NCI-H2029 treated with DMSO at 0.1 percent for 48 hours (cell line): ENCODE data around the gene TLE1.
"Not testable (repeated sequence)": the region's sequence is repeated elsewhere in the genome, so short reads cannot be mapped to it uniquely, and the experiment has no call there.

Source experiments
- DNase-seq: peaks from one replicate; lab custom pipeline; 2025; lab: John Stamatoyannopoulos, UW

Gene TLE1

DNA sequence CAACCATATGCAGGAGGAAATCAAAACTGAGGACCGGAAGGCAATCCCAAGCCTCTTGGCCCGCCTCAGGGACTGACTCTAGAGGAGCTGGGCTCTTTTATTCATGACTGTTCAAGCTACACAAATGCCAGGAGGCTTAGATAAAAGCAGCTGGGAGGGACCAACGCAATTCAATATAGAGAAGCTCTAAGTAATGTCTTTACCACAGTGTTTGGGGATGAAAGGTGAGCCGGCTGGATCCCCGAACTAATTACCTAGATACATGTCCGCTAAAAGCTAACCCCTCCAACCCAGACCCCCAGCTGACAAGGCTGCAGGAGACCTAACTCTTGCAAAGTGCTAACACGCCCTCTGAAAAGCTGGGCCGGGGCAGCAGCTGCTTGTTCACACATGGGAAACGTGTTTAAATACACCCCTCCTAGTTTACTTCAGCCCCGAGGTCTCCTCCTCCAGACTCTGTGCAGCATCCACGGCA is 67.5 kb downstream of the TLE1 start:
- no peak for DNase-seq

DNA sequence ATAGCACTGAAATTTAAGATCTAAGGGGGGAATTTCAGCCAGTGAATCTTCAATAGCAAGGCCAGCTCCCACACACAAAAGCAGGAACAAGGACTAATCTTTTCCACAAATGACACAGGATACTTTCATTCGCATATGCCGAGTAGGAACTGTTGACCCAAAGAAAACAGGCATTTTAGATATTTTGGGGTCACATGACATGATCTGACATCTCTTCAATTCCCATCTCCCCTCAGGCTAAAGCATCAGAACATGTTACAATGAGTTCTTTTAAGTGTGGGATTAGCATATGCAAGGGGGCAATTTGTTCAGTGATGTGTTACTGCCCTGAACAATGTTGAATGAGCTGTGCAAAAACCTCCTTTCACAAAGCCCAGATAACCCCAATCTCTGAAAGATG is 68.2 kb downstream of the TLE1 start:
- no peak for DNase-seq

DNA sequence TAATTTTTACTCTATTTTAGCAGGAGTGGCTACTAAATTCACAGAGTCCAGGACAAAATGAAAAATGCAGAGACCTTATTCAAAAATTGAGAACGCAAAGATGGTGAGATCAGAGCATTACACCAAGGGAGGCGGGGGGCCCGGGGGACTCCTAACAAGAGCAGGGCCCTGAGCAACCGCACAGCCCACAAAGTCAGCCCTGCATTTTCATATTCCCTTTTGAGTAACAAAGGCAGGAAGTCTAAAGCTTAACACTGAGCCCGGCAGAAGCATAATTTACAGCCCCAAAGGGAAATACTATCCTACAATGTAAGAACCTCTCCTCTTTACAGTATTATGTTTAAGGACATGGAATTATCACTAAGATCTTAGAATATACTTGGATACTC is 69.4 kb downstream of the TLE1 start:
- no peak for DNase-seq

DNA sequence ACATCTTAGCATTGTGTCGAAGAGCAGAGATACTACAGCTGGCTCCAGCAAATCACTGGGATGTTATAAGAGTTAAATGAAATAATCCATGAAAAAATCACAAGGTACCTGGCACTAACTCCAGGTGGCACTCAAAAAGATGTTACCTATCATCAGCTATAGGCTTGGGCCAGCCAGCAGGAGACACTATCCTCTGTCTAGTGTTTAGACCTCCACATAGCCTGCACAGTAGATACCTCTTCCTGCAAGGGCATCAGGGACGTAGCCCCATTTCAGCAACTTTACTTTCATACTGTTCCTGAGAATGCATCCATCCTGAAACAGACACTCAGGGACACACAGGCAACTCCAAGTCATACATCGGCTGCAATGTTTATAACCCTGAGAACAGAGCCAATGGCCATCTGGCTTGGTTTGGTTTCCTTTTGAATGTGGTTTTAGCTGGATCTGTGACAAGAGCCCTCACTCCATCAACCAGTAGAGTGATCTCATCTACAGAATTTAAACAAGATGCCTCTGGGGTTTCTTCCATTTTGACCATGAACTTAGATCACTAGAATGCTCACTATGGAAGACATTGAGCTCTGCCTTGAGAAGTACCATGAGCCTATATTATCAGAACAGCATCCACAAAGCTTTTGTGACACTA is 69.9 kb downstream of the TLE1 start:
- peak; percentile 56 for DNase-seq

DNA sequence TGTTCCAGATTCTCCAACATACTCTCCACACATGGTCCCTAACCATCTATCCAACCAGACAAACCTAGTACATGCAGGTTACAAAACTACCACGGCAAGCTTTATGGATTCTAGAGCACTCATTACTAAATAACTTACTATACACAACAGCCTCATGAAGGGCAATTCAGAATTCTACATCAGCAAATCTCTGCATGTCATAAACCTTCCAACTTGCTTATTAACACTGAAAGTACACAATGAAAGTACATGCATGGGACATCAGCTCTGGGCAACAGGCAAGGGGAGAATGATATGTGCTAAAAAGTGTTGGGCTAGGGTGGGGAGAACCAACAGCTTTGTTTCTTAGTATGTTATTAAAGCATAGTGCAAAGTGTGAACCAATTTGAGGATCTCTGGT is 70.4 kb downstream of the TLE1 start:
- DNase-seq: no peak

DNA sequence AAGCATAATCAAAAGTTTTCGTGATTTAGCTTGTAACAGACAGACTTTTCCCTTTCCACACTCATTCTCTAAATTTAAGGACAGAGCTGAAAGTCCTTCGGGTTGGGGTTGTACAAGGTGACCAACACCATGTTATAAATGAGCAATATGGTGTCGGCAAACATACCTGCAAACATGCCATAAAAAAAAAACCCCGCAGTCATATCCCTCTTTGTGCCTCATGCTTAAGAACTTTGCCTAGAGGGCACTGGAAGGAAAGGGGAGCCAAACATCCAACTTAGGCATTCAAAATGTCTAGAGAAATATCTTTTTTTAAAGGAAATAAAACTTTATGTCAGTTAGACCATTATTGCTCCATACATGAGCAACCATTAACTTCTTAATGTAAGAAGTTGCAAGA is 73.2 kb downstream of the TLE1 start:
- no peak for DNase-seq

DNA sequence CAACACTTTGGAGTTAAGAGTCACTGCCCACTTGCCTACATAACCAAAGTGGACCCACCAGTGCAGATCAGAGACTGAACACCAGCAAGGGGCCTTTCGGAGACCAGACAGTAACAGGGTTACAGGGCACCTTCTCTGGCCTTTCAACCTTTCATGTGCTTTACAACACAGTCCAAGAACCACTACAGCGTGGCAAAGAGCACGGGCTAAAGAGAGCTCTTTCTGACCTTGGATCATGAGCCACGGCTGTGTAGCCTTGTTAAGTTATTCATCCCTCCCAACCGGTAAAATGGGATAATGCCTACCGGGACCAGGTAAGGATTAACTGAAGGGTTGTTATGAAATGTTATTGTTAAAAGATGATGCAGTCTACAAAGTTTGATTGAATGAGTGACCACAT is 75.0 kb downstream of the TLE1 start:
- DNase-seq: no peak

DNA sequence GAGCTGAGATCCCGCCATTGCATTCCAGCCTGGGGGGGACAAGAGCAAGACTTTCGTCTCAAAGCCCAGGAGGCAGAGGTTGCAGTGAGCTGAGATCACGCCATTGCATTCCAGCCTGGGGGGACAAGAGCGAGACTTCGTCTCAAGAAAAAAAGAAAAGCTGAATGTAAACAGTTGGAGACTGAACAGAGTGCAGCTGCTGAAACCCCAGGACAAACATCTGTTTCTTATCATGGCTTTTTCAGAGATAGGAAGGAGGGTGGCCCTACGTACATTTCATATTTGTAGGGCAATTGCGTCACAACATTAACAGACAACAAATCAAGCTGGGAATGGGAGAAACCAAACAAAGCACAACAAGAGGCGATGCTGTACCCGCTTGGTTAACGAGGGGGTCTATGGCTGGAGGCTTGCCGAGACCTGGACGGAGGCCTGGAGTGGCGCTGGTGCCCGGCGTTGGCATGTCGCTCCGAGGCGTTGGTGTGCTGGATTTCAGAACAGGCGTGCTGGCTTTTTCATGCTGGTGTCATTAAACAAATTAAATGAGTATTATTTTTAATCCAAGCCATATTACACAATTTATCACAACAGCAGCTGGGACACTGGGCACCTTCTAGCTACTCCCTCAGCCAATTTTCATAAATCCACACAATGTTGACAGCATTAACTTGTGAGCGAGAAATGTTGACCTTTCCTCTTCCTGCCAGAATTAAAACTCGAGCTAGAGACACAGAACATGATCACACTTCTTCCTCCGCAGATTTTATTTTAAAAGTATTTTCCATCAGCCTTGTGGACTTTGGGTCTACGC is 76.1 kb downstream of the TLE1 start:
- no peak for DNase-seq

DNA sequence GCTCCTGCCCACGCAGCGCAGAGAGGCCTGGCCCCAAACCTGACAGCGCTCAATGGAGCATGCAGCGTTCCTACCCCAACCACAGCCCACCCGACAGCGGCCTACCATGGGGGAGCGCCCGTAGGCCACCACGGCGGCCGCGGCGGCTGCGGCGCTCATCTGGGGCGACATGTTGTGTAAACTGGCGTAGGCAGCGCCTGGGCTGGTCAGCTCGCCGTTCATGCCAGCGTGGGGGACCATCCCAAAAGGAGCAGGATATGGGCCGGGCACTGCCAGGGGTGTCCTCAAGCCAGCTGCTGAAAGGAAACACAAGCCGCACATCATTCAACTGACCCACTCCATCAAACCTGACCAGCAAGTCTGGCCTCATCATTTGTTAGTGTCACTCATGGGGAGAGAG is 77.7 kb downstream of the TLE1 start:
- DNase-seq: no peak

DNA sequence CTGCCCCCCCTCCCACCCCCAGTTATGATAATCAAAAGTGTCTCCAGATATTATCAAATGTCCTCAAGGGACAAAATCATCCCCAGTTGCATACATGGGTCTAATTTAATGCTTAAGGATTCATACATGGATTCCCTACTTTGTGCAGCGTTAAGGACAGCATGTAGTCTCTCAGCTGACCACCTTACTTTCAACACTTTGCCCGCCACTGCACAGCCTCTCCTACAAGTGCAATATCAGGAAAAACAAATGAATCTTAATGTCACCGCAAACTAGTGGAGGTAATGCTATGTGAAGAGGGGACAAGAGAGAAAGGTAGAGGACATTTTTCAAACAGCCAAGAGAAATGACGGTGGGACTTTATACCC is 78.6 kb downstream of the TLE1 start:
- no peak for DNase-seq

DNA sequence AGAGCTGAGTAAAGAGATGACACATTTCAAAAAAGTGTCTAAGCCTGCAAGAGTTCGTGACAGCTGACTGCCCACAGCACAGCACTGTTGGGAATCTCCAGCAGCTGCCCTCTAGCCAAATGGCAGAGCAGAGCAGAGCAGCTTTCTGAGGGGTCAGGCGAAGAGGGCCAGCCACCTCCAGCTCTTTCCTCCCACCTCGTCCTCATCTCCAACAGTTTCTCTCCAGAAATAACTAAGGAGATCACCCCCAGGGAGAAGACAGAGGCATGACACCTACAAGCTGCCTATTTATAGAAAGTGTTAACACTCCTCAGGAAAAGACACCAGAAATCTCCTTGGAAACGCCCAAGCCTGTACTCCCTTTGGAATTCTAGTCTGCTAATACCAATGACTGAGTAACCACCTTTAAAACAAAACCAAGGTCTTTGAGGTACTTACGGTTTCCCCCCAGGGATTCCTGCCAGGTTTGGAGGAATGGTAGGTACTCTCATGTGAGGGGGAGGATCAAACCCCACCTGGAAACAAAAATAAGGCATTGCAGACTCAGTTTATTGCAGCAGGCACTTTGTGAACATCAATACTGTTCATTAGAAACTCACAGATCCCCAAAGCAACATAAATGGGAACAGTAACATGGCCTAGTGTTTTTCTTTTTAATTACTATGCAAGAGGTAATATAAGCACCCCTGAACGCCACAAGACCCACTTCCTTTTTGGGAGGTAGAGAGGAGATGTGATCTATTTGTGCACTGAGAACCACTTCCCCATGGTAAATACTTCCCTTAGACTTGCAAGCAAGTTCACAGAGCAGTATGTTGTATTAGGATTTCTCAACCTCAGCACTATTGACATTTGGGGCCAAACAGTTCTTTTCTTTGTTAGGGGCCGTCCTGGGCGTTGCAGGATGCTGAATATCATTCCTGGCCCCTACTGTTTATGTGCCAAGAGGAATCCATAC is 79.3 kb downstream of the TLE1 start:
- DNase-seq: no peak

DNA sequence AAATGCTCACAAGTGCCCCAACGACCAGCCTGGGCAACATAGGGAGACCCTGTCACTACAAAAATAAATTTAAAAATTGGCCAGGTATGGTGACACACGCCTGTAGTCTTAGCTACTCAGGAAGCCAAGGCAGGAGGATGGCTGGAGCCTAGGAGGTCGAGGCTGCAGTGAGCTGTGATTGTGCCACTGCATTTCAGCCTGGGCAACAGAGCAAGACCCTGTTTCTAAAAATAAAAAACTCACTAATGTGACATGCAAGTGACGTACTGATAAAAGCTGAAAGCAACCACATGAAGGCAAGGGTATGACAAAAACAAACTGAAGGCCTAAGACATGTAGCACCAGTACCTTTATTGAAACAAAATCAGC is 81.1 kb downstream of the TLE1 start:
- DNase-seq: no peak

DNA sequence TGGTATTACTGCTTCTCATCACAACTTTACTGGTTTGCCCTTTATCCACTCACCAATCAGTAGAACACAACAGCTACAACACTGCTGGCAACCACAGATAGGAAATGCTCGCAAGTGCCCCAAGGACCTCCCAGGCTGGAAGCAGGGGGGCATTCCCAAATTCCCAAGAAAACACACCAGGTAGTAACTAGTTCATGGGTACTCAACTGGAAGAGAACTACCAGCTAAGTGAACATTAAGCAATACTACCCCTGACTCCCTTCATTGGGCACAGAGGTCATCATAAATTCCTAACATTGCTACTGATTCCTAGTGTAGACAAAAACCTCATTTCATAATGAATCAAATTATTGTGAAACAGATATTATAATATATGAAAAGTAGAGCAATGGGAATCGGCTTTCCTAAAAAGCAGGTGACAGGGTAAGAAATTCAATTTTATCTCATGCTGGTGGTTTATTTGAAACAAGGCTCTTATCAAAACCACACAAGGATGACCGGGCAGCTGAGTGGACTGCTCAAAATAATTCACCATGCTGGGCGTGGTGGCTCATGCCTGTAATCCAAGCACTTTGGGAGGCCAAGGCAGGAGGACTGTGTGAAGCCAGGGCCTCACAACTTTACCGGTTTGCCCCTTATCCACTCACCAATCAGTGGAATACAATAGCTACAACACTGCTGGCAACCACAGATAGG is 81.6 kb downstream of the TLE1 start:
- DNase-seq: no peak

DNA sequence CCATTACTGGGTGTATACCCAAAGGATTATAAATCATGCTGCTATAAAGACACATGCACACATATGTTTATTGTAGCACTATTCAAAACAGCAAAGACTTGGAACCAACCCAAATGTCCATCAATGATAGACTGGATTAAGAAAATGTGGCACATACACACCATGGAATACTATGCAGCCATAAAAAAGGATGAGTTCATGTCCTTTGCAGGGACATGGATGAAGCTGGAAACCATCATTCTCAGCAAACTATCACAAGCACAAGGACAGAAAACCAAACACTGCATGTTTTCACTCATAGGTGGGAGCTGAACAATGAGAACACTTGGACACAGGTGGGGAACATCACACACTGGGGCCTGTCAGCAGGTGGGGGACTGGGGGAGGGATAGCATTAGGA is 83.1 kb downstream of the TLE1 start:
- DNase-seq: not testable (repeated sequence)

DNA sequence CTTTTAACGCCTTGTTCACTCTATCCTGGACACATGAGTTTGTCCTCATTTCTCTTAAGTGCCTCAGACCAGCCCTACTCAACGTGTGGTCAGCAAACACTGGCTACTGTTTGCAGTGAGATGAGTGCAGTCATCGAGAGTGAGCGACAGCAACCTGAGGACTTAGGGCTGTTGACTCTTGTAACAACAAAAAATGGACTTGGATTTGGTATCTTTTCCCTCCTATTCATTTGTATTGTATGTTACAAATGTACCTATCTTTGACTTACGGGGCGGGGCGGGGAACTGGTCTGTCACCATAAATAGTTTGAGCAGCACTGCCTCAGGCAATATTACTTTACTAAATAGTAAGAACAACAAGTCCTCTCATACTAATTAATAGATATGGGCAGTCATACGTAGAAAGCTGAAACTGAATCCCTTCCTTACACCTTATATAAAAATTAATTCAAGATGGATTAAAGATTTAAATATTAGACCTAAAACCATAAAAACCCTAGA is 84.1 kb downstream of the TLE1 start:
- DNase-seq: peak; percentile 96

DNA sequence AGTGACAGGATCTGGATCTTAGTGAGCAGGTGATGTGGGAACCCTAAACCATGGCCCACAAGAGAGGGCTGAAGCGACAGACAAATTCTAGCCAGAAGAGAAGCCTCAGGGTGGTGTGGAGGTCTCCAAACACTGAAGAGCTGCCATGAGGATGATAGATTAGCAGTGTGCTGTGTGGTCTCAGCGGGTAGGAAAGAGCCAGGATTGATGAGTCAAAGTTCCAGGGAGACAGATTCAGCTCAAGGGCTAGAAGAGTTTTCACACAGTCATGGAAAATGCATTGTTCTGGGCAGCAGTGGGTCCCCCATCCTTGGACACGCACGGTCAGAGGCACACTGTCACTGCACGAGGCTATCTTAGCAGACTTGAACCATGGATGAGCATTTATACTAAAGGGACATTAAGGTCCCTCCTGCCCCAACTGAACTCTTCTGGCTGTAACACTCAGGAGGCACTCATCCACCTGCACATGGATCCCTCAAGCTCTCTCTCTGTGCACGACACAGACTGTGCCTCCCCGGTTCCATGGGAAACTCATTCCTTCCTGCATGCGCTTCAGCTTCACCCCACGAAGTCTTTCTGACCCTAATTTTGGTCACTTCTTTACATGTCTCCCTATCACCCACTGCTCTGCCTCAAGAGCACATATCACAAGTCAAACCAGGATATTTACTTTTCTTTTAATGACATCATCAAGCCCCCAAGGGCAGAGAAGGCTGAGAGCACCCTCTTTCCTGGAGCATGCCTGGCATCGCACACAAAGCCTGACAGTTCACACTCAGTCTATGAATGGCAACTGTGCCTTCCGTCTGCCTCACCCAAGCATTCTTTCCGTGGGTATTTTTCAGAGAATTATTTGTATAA is 84.8 kb downstream of the TLE1 start:
- DNase-seq: peak; percentile 96

DNA sequence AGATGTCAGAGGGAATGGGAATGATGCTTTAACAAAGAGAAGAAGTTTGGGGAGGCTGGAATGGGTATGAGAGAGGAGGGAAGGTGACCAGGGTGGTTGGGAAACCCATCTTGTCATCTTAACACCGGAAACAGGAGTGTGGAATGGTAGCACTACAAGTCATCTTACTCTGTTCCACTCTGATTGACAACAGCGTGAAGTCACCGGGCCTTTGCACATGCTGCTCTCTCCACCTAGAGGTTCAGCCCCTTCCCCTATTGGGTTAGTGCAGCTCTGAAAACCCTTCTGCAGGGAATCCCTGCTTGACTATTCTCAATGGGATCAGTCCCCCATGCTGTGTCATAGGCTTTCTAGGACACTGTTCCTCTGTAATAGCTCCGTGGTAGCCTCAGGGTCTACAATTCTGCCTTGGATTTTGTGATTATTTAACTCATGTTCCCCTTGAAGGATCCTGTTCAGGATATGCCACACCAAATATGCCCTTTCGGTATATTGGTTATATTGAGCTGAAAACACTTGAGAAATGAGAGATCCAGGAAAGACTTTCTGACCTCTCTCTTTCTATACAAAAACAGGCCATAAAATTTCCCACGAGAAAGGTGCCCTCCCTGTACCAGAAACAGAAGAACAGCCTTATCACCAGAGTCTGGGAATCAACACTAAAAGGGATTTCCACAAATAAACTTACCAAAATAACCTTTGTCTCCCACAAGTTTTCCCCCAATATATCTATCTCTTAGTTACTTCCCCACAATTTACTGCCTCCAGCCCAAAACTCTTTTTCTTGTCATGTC is 86.3 kb downstream of the TLE1 start:
- no peak for DNase-seq

DNA sequence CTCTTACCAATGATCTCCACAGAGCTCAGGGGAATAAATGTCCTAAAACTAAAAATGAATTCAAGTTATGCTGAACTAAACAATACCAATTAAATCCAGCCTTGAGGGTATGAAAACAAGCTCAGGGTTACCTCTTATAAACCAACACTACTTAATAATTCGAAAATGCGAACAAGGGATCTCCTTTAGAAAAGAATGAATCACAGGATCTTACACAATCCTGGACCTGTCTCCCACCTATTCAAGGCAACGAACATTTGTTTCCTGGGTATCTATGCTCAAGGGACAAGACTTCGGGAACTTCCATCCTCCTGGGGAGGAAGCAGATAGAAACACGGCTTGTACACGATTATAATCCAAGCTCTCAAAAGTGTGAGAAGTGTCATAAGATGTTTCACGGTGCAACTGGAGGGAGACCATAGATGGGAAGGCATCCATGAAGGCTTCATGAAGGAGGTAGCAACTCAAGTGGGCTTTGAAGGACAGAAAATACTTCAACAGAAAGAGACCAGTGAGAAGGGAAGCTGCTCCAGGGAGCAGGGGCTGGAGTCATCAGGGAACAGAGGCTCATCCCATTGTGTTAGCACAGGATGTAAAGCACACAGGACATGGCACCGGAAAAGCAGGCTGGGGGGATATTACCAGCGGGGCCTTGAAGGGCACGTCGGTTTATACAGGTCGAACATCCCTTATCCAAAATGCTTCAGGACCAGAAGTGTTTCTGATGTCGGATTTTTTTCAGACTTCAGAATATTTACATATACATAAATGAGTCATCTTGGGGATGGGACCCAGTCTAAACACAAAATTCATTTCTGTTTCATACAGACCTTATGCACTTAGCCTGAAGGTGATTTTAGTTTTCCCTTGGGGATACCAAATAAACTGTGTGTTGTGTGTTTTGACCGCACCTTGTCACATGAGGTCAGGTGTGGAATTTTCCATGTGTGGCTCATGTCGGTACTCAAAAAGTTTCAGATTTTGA is 87.4 kb downstream of the TLE1 start:
- DNase-seq: no peak

DNA sequence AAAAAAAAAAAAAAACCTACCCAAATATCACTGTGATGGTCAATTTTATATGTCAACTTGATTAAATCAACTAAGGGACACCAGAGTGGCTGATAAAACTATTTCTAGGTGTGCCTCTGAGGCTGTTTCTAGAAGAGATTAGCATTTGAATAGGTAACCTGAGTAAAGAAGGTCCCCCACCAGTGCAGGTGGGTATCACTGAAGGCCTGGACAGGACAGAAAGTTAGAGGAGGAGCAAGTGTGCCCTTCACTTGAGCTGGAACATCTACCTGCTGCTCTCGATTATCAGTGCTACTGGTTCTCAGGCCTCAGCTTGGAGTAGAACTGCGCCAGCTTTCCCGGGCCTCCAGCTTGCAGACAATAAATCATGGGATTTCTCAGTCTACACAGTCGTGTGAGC is 88.7 kb downstream of the TLE1 start:
- DNase-seq: no peak
